Testis (tissue), 2 donors: ENCODE results near the gene ALDH8A1.

Experiments
- POLR2A ChIP-seq: fragments of 450-650 bp; IDR thresholded peaks from one replicate; pipeline ENCODE4 v1.6.1; 2017; ENCODE audit warnings: antibody characterized with exemption, mild to moderate bottlenecking, moderate library complexity
- TF ChIP-seq, protein P1 (sequence below), 3 experiments: fragments of 450-650 bp in 2 of 3; fragments of 200-600 bp in 1 of 3; sonication (generic) in 1 of 3; IDR thresholded peaks; one replicate each; pipeline ENCODE4 v1.5.1; 2016 to 2019; ENCODE audit warnings: antibody characterized with exemption in 3 of 3, mild to moderate bottlenecking in 2 of 3, moderate library complexity in 1 of 3

DNA sequence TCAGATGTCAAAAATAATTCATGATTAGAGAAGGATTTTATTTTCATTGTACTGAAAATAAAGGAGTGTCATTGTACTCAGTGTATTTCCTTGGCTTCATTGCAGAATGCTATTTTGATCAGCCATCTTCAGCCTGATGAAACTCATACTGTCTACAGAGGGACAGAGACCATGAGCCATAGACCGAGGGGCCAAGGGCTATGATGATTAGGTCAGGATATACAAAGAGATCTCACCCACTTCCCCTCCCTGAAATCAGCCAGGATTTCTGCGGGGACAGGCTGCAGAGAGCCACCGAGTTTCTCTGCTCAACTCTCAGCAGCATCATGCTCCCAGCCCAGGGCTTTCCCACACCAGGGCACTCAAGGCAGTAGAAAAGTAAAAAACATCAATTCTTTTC lies 47.0 kb downstream of the ALDH8A1 start:
- TF ChIP-seq, protein P1, sequence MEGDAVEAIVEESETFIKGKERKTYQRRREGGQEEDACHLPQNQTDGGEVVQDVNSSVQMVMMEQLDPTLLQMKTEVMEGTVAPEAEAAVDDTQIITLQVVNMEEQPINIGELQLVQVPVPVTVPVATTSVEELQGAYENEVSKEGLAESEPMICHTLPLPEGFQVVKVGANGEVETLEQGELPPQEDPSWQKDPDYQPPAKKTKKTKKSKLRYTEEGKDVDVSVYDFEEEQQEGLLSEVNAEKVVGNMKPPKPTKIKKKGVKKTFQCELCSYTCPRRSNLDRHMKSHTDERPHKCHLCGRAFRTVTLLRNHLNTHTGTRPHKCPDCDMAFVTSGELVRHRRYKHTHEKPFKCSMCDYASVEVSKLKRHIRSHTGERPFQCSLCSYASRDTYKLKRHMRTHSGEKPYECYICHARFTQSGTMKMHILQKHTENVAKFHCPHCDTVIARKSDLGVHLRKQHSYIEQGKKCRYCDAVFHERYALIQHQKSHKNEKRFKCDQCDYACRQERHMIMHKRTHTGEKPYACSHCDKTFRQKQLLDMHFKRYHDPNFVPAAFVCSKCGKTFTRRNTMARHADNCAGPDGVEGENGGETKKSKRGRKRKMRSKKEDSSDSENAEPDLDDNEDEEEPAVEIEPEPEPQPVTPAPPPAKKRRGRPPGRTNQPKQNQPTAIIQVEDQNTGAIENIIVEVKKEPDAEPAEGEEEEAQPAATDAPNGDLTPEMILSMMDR (IDR thresholded peaks at IDR 0.05): no peak
- TF ChIP-seq POLR2A: no peak
